ENCODE data around the gene FLRT2. TPM values are rescaled to one million over a fixed set of nuclear protein-coding genes. Genes with fewer than 3 reads are reported as not detected.

The FLRT2 gene
- total and polyA plus RNA-seq, 10 of the 15 experiments (the other 5 are each of a cell fraction or from before 2014, with no cell fraction given): 0.03 to 0.13 TPM; not detected in 8

DNA sequence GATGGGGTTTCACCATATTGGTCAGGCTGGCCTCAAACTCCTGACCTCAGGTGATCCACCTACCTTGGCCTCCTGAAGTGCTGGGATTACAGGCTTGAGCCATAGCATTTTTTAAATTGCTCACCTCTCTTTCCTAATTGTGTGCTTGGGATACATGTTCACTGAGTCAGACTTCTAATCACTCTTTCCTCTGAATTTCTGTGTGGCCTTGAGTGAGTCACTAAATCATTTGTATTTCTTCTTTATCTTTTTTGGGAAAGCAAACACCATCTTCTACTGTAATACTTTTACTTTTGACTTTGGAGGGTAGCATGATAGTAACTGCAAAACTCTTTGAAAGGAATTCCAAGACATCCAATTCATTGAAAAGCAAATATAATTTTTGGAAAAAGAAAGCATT is 60.8 kb downstream of the FLRT2 start:
- Histone ChIP-seq H3K27me3 (replicated peaks in 1 of 2; ENCODE audit: control insufficient read depth in 2 of 2, insufficient read depth in 2 of 2, low read length in 1 of 2) (no peaks in the 10 kb centered on the region), H3K79me2 (ENCODE audit: control insufficient read depth, insufficient read depth, low read length) (no peaks in the 10 kb centered on the region), H3K4me3 (no peak overlapping the region), H3K4me1 (ENCODE audit: control insufficient read depth, insufficient read depth, low read length) (no peaks in the 10 kb centered on the region), H3K4me2 (ENCODE audit: control insufficient read depth, insufficient read depth) (no peak overlapping the region), H3K27ac (ENCODE audit: control insufficient read depth, insufficient read depth) (no peak overlapping the region), H4K20me1 (ENCODE audit: control insufficient read depth, insufficient read depth) (no peaks in the 10 kb centered on the region), H3K9ac (ENCODE audit: control insufficient read depth, insufficient read depth, low read length) (no peak overlapping the region), H3K36me3 (ENCODE audit: control insufficient read depth in 2 of 2, insufficient read depth in 2 of 2, low read length in 1 of 2) (no peaks in the 10 kb centered on the region), H3K9me3 (replicated peaks; ENCODE audit: control insufficient read depth, insufficient read depth, low read length) (no peaks in the 10 kb centered on the region), H2AFZ (ENCODE audit: control insufficient read depth, low read depth, low read length) (no peak overlapping the region)
- ChIA-PET SMC1A (ENCODE audit: uncharacterized antibody, unreplicated experiment) (no interaction called here), RAD21 (ENCODE audit: unreplicated experiment) (no interaction called here), POLR2A (no interaction called here), CTCF (no interaction called here)
- no TSS peak for BruUV-seq (replicated peaks)
- FAIRE-seq (no peak), DNase-seq (ENCODE audit: low read depth, low spot score) (no peak), ATAC-seq (no peak)
- intact Hi-C loops (cut with micrococcal nuclease; ENCODE audit: unreplicated experiment): no loop called here
- in situ Hi-C loops (cut with MboI): no loop called here
- TF ChIP-seq, protein P1, sequence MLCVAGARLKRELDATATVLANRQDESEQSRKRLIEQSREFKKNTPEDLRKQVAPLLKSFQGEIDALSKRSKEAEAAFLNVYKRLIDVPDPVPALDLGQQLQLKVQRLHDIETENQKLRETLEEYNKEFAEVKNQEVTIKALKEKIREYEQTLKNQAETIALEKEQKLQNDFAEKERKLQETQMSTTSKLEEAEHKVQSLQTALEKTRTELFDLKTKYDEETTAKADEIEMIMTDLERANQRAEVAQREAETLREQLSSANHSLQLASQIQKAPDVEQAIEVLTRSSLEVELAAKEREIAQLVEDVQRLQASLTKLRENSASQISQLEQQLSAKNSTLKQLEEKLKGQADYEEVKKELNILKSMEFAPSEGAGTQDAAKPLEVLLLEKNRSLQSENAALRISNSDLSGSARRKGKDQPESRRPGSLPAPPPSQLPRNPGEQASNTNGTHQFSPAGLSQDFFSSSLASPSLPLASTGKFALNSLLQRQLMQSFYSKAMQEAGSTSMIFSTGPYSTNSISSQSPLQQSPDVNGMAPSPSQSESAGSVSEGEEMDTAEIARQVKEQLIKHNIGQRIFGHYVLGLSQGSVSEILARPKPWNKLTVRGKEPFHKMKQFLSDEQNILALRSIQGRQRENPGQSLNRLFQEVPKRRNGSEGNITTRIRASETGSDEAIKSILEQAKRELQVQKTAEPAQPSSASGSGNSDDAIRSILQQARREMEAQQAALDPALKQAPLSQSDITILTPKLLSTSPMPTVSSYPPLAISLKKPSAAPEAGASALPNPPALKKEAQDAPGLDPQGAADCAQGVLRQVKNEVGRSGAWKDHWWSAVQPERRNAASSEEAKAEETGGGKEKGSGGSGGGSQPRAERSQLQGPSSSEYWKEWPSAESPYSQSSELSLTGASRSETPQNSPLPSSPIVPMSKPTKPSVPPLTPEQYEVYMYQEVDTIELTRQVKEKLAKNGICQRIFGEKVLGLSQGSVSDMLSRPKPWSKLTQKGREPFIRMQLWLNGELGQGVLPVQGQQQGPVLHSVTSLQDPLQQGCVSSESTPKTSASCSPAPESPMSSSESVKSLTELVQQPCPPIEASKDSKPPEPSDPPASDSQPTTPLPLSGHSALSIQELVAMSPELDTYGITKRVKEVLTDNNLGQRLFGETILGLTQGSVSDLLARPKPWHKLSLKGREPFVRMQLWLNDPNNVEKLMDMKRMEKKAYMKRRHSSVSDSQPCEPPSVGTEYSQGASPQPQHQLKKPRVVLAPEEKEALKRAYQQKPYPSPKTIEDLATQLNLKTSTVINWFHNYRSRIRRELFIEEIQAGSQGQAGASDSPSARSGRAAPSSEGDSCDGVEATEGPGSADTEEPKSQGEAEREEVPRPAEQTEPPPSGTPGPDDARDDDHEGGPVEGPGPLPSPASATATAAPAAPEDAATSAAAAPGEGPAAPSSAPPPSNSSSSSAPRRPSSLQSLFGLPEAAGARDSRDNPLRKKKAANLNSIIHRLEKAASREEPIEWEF (IDR thresholded peaks at IDR 0.05; ENCODE audit: insufficient replicate concordance, low read depth, low read length): no peak
- TF ChIP-seq FOS (IDR thresholded peaks at IDR 0.05; ENCODE audit: borderline replicate concordance, extremely low read depth, insufficient read length) (no peak), TBL1XR1 (IDR thresholded peaks at IDR 0.05; ENCODE audit: low read depth, low read length) (no peak), SUZ12 (IDR thresholded peaks at IDR 0.05; ENCODE audit: unreplicated experiment) (no peak), CREM (IDR thresholded peaks at IDR 0.05; ENCODE audit: low read depth) (no peak), ZZZ3 (IDR thresholded peaks at IDR 0.05; ENCODE audit: control insufficient read depth, insufficient read length, low read depth) (no peak), JUNB (IDR thresholded peaks at IDR 0.05) (no peak), YY1 (IDR thresholded peaks at IDR 0.05; ENCODE audit: low read depth, low read length) (no peak)
- TF ChIP-seq, protein P2, sequence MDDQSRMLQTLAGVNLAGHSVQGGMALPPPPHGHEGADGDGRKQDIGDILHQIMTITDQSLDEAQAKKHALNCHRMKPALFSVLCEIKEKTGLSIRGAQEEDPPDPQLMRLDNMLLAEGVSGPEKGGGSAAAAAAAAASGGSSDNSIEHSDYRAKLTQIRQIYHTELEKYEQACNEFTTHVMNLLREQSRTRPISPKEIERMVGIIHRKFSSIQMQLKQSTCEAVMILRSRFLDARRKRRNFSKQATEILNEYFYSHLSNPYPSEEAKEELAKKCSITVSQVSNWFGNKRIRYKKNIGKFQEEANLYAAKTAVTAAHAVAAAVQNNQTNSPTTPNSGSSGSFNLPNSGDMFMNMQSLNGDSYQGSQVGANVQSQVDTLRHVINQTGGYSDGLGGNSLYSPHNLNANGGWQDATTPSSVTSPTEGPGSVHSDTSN (IDR thresholded peaks at IDR 0.05; ENCODE audit: insufficient replicate concordance, low read depth, low read length): no peak
- TF ChIP-seq, protein P3, sequence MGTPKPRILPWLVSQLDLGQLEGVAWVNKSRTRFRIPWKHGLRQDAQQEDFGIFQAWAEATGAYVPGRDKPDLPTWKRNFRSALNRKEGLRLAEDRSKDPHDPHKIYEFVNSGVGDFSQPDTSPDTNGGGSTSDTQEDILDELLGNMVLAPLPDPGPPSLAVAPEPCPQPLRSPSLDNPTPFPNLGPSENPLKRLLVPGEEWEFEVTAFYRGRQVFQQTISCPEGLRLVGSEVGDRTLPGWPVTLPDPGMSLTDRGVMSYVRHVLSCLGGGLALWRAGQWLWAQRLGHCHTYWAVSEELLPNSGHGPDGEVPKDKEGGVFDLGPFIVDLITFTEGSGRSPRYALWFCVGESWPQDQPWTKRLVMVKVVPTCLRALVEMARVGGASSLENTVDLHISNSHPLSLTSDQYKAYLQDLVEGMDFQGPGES (IDR thresholded peaks at IDR 0.05): no peak
- TF ChIP-seq, protein P4, sequence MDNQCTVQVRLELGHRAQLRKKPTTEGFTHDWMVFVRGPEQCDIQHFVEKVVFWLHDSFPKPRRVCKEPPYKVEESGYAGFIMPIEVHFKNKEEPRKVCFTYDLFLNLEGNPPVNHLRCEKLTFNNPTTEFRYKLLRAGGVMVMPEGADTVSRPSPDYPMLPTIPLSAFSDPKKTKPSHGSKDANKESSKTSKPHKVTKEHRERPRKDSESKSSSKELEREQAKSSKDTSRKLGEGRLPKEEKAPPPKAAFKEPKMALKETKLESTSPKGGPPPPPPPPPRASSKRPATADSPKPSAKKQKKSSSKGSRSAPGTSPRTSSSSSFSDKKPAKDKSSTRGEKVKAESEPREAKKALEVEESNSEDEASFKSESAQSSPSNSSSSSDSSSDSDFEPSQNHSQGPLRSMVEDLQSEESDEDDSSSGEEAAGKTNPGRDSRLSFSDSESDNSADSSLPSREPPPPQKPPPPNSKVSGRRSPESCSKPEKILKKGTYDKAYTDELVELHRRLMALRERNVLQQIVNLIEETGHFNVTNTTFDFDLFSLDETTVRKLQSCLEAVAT (IDR thresholded peaks at IDR 0.05): no peak
- TF ChIP-seq, protein P5, sequence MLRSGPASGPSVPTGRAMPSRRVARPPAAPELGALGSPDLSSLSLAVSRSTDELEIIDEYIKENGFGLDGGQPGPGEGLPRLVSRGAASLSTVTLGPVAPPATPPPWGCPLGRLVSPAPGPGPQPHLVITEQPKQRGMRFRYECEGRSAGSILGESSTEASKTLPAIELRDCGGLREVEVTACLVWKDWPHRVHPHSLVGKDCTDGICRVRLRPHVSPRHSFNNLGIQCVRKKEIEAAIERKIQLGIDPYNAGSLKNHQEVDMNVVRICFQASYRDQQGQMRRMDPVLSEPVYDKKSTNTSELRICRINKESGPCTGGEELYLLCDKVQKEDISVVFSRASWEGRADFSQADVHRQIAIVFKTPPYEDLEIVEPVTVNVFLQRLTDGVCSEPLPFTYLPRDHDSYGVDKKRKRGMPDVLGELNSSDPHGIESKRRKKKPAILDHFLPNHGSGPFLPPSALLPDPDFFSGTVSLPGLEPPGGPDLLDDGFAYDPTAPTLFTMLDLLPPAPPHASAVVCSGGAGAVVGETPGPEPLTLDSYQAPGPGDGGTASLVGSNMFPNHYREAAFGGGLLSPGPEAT (IDR thresholded peaks at IDR 0.05; ENCODE audit: low read depth): no peak
- TF ChIP-seq, protein P6, sequence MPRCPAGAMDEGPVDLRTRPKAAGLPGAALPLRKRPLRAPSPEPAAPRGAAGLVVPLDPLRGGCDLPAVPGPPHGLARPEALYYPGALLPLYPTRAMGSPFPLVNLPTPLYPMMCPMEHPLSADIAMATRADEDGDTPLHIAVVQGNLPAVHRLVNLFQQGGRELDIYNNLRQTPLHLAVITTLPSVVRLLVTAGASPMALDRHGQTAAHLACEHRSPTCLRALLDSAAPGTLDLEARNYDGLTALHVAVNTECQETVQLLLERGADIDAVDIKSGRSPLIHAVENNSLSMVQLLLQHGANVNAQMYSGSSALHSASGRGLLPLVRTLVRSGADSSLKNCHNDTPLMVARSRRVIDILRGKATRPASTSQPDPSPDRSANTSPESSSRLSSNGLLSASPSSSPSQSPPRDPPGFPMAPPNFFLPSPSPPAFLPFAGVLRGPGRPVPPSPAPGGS (IDR thresholded peaks at IDR 0.05; ENCODE audit: borderline replicate concordance, insufficient read depth, low read depth, low read length, poor library complexity, severe bottlenecking): no peak

Data from GM12878 (cell line).